Vagina (tissue), 2 donors: ENCODE measurements around the gene YWHAH.

Experiments
- CTCF ChIP-seq, 3 experiments: fragments of 450-650 bp in 2 of 3; fragments of 200-600 bp in 1 of 3; sonication (generic) in 1 of 3; IDR thresholded peaks; one replicate each; pipeline ENCODE4 v1.5.1; 2017 to 2019; ENCODE audit warnings: antibody characterized with exemption in 3 of 3, mild to moderate bottlenecking in 2 of 3, moderate library complexity in 2 of 3
- POLR2A ChIP-seq, 2 donors: fragments of 450-650 bp; IDR thresholded peaks; one replicate each; pipeline ENCODE4 v1.6.1; 2017; ENCODE audit warnings: antibody characterized with exemption in 2 of 2, mild to moderate bottlenecking in 2 of 2, moderate library complexity in 2 of 2
- POLR2AphosphoS5 ChIP-seq, 2 donors: sonication (generic); formaldehyde crosslinking; IDR thresholded peaks; one replicate each; pipeline ENCODE4 v1.9.0; 2017; ENCODE audit warnings: antibody characterized with exemption in 2 of 2, mild to moderate bottlenecking in 2 of 2, low read depth in 1 of 2; ENCODE audit not compliant: insufficient read depth in 1 of 2

- no peak for TF ChIP-seq POLR2A (IDR thresholded peaks at IDR 0.05)
- TF ChIP-seq CTCF (IDR thresholded peaks at IDR 0.05) = no peak
- no peak for TF ChIP-seq POLR2AphosphoS5 (IDR thresholded peaks at IDR 0.05; ENCODE audit: insufficient read depth in 1 of 2, low read depth in 1 of 2)
These were observed 50.7 kb downstream of the YWHAH start for GRCh38 chr22:31995046-31995445.
